ENCODE measurements around the gene FZD7.

FZD7 gene

GRCh38 chr2:202033317-202034248 is at the start of gene FZD7:
TSS of gene FZD7 (plus strand) at chr2:202033855. CDS start at chr2:202034648, 793 bp downstream.
- no peak for DNase-seq

- no peak for DNase-seq
Measured at GRCh38 chr2:201984333-201984732, 49.3 kb upstream of the FZD7 start.

DNA sequence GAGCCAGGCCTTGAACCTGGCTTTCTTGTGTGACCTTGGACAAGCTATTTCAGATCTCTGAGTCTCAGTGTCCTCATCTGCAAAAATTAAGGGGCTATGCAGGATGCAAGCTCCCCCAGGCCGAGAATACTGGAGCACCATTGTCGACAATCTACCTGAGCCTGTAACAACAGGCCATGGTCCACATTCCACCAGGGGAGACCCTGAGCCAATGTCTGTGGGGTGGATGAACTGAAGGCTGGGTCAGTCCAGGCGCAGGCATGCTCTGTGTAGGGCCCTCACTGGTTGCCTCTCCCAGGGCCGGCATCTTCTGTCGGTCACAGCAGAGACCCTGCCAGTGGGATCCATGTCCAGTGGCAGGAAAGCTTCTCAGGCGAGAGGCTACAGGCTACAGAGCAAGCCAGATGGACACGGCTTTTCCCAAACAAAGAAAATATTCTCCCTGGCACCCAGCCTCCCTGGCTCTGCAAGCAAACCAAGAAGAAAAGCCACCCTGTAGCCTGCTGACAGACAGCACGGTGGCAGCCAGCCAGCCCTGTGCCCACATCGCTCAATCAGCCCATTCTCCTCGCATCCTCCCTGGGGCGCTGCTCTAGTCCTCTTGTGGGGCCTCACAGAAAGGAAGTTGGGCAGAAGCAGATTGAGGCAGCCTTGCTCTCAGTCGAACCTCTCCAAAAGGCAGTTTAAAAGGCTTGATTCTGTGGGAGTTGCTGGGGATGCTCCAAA is 48.7 kb upstream of the FZD7 start:
- no peak for DNase-seq

GRCh38 chr2:201985728-201986462 is 47.8 kb upstream of the FZD7 start:
- DNase-seq = no peak

- no peak for DNase-seq
Measured at GRCh38 chr2:201986463-201986735, 47.3 kb upstream of the FZD7 start.

DNA sequence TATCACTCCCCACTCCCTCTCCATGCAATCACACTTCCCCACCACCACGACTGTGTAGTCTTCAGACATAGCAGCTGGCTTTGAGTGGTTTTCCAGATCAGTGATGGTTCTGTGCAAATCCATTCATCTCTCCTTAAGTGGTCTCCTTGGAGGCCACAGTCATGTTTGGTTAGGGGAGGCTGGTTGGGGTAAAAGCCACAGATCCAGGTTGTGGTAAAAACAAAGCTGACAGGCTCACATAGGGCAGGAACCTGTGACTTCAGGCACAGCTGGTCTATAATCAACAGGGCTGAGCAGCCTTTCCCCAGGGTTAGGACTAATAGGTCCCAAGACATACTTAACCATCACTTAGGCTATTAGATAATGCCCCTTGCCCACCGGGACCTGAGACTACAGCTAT is 46.2 kb upstream of the FZD7 start:
- no peak for DNase-seq

- DNase-seq = no peak
Measured at GRCh38 chr2:201990069-201990468, 43.6 kb upstream of the FZD7 start.

DNA sequence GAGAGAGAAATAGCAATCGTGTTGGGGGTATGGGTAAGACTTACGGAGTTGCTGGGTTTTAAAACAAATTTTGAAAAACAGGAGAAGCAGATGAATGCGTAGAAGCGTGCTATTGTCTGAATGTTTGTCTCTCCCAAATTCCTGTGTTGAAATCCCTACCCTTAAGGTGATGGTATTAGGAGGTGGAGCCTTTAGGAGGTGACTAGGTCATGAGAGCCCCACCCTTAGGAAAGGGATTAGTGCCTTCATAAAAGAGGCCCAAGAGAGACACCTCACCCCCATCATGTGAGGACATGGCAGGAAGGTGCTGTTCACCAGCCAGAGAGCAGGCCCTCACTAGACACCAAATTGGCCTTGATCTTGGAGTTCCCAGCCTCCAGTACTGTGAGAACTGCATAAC is 40.7 kb upstream of the FZD7 start:
- no peak for DNase-seq

DNA sequence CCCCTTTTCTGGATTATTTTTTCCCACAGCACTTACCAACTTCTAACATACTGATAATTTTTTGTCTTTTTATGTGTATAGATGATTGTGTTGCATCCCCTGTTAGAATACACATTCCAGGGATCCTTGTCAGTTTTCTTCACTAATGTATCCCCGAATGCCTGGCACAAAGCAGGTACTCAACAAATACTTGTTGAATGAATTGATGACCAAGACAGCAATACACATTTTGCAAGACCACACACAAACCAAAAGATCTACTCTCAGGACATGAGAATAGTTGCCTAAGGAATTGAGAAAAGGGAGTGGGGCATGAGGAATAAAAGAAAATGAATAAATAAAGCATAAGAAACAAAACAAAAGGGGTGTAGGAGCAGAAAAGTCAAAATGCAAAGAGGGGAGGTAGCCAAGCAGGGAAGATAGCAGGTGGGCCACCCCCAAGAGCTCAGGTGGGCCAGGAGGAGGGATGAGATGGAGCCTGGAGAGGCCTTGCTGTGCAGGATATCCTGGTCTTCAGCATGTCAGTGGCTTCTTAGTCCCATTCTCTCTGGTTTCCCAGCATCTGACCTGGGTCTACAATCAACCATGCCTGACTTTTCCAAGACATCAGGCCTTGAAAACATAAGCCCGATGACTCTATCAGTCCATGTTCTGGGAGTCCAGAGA is 38.5 kb upstream of the FZD7 start:
- DNase-seq = no peak

- no peak for DNase-seq
Measured at GRCh38 chr2:201996006-201996405, 37.6 kb upstream of the FZD7 start.

DNA sequence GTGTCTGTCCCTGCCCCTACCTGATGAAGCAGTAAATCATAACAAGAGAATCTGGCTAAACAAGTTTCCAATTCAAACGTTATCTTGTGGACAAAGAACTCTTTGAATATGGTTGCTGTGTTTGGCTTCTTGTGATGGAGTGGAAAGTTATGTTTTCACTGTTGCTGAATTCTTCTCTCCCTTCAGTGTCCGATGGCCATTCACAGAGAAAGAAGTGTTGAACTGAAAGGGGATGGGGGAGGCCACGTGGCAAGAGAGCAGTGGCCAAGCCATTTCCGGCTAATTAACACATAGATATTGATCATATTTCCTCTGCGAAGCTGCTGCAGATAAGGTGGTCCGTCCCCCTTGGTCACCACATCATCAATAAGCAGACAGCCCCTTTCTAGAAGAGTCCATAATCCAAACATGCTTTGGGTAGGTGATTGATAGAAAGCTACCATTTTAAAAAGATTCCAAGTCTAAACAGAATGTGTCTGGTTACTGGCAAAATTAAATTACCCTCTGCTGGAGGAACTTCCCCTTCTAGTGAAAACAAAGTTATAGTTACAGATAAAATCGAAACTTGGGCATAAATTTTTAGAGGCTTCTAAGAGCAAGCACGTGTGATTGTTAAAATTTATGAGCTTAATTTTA is 36.9 kb upstream of the FZD7 start:
- DNase-seq = no peak

DNA sequence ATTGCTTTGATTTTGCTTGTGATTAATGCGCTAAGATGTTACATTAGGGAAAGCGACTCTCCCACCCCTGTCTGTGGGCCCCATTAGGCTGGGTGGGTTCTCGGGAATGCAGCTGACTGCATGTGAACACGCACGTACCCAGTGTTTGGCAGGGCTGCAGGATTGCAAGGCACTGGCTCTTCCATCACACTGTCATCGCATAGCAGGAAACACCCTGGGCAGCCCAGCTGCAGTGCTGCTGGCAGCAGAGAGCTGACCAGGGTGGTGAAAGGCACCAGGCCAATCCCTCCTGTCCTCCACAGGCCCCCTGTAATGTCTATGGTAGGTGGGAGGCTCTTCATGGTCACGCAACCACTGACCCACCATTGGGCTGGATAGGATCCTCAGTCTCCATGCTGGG is 34.4 kb upstream of the FZD7 start:
- DNase-seq = no peak

GRCh38 chr2:202001826-202002225 is 31.8 kb upstream of the FZD7 start:
- no peak for DNase-seq

DNA sequence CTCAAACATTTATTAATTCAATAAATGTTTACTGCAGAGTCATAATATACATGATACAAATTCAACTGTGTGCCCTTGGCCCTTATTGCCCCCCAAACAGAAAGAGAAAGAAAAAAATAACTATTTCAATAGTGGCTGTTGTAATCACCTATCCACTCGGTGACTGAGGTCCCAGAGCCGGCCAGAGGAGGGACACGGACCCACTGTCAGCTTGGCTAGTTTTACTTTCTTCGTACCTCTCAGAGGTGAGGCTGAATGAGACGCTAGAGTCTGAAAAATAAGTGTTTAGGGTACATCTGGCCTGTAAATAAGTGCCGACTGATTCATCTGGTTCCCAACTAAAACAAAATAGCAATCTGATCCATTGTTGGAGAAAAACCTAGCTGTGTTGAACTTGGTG is 31.3 kb upstream of the FZD7 start:
- DNase-seq = no peak

- no peak for DNase-seq
Measured at GRCh38 chr2:202005272-202005887, 28.3 kb upstream of the FZD7 start.

GRCh38 chr2:202006301-202006700 is 27.4 kb upstream of the FZD7 start:
- no peak for DNase-seq

GRCh38 chr2:202007015-202007982 is 26.4 kb upstream of the FZD7 start:
- DNase-seq = no peak

DNA sequence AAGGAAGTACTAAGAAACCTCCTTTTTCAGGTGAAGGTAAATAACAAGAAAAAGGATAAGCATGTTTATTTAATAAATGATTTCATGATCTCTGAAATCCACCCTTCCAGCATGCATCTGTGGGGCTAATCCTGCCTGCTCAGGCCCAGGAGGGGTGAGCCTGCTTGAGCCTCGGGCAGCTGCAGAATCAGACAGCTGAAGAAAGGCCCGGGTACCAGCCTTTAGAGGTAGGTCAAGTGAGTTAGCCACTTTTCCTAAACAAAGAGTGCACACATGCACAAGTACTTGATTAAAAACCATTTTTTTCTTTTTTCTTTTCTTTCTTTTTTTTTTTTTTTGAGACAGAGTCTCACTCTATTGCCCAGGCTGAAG is 25.7 kb upstream of the FZD7 start:
- DNase-seq = no peak

DNA sequence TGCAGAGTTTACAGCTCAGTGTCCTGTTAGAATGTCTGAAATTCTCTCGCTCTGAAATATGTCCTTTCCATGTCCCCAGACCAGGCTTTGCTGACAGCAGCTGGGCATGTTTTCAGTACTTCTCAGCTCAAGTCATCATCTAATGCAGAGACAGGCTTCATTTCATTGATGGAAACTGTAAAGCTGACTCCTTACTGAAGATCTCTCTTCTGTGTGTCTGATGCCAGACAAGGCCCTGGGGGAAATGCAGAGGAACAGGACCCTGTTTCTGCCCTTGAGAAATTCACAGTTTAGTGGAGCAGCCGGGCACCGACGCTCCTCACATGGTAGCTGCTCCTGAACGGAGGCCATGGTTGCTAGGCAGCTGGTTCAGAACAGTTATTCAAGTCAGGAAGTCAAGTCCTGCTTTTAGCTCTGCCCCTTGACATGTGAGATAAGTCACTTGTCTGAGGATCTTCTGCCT is 24.6 kb upstream of the FZD7 start:
- DNase-seq = no peak

- DNase-seq = no peak
Measured at GRCh38 chr2:202009581-202009980, 24.1 kb upstream of the FZD7 start.

DNA sequence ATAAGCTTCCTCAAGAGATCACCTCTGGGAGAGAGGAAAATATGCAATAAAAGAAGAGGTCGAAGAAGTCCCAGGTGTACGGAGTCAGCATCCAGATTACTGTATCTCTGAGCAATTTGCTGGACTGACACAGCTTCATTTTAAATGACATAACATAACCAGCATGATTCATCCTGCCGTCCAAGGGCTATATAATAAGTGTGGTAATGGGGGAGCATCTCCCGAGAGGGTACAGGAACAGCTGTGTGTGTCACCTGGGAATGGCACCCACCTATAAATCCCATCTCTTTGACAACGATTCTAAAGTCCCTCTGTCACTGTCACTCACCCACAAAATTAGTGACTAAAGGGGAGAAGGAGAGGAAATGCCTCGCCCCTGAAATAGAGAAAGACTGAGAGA is 19.3 kb upstream of the FZD7 start:
- no peak for DNase-seq
